HL-60/S4 treated with phorbol 12-myristate 13-acetate at 8.2 ng/mL for 4 days and 3 days (cell line): ENCODE measurements around the gene TKTL1.

Experiments used
- in situ Hi-C: fragments of 300-500 bp; cut with MboI; formaldehyde crosslinking; loops from 2 replicates; pipeline ENCODE4 v1.15.0; 2022; ENCODE audit warnings: low sequenced_read_pairs

Gene TKTL1

DNA sequence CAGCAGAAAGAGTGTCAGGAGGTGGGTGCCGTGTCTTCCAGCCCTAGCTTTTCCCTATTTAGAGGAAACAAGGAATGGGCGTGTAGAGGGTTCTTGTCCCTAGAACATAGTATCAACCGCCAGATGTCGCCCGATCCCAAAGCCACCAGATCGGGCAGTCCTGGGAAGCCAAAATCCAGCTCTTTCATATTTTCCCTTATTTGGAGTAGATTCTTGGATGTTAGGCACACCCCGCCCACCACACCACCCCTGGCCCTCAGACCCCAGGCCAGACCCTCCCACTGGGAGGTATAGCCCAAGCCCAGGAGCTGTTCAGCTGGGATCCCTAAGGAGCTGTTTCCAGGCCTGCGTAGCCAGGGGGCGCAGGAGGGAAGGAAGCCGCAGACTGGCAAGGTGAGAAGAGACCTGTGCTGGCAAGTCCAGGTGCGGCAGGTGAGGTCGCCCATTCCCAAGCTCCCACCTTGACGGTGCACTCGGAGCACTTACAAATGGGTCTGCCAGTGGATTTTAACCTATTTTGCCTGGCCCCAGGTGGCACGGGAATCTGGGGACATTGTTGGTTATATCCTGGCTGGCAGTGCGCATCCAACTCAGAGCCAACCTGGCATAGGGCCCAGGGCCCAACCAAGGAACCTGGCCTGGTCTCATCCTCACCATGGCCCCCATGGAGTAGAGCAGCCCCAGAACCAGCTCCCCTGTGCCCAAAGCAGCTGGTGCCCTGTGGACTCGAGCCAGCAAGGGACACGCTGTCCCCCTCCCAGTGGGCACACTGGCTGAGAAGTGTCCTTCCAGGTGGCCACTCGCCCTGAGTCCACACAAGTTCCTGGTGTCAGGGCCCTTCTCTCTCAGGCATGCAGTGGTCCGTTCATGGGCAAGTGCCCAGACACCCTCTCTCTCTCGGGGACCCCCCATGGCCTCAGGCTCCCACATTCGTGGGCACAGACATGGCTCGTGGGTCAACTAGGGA, 78.0 kb downstream of the TKTL1 start:
- in situ Hi-C loops, result no loop called here

DNA sequence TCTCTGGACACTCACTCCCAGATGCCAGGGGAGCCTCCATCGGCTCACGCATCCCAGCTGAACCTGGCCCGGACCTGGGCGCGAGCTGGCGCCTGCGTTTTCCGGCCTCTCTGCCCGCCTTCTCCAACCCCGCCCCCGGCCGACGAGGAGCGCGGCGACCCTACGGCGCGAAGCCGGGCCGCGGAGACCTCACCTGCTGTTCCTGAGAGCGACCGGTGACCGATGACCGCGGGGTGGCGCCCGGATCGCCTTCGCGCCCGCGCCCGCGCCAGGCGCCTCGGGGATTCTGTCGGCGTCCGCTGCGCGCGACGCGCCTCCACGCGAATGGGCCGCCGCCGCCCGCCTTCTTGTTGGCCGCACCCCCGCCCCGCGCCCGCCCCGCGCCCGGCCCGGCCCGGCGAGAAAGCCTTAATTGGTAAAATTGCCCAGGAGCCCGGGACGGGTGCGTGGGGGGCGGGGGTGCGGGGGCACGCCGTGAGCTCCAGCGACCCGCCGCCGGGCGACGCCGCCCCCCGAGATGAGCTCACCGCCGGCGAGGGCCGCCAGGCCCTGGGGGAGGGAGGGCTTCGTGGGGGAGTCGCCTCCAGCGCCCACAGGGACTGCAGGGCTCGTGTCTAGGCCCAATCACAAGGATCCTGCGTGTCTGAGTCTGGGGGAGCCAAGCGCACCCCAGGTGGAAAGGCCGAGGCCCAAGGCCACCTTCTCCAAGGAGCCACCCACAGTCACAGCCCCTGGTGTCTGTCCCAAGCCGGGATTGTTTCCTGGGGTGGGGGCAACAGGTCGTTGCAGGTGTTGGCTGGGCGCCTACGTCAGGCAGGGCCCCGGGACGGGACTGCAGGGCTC, 78.9 kb downstream of the TKTL1 start, which contains the start of gene FLNA:
Gene FLNA (minus strand): TSS at position 322 of the 843 bp plus-strand sequence. CDS start 3,389 bp downstream, outside the sequence.
- in situ Hi-C loops, result no loop called here

DNA sequence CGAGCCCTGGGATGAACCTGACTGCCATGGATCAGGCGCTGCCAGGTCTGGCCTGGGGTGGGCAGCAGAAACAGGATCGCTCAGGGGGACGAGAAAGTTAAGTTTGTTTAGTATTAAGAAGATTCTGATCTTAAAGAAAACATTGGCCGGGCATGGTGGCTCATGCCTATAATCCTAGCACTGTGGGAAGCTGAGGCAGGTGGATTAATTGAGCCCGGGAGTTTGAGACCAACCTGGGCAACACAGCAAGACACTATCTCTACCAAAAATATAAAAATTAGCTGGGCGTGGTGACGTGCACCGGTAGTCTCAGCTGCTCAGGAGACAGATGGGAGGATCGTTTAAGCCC, 79.5 kb downstream of the TKTL1 start:
- in situ Hi-C loops, result no loop called here

DNA sequence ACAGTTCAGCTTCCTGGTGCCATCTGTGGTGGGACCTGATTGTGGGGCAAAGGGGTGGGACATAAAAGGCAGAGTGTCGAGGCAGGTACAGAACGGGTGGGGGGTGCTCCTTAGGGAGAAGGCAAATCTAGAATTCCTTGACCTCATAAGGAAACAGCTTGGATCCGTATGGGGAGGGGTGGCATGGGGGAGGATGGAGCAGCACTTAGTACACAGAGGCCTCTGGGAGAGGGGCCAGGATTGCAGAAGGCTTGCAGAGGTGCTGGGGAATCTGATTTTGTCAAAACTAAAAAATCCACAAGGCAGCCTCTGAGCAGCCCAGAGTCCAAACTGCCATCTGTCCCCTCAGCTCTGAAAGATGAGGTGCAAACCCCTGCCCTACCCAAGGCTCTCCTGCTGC, 81.2 kb downstream of the TKTL1 start:
- in situ Hi-C loops, result no loop called here

DNA sequence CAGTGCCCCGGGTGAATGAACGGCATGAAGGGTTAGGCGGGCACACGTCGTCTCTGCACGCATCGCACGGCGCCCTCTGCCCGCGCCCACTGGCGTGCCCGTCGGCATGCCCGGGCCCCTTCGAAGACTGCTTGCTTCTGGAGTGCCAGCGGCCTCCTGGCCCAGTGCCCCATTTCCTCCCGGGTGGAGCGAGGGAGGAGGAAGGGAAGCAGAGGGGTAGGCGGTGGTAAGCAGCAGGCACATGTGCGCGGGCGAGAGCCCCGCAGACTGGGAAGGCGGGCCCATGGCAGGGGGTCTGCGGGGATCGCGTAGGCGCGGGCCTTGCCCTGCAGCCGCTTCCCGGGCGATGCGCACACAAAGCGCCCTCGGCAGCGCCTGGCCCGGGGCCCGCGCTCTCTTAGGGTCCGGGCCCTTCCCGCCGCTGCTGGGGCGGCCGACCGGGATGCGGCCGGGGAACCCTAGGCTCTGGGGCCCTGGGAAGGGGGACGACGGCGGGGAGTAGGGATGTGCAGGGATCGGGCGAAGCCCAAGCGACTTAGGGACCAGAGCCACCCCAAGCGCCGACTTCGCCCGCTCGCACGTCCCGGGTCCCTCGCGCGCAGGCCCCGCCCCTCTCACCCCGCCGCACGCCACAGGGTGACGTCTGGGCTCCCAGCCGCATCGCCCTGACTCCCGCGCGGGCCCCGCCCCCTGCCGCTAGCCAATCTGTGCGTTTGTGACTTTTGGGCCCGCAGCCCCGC, 82.6 kb downstream of the TKTL1 start:
- in situ Hi-C loops, result no loop called here

DNA sequence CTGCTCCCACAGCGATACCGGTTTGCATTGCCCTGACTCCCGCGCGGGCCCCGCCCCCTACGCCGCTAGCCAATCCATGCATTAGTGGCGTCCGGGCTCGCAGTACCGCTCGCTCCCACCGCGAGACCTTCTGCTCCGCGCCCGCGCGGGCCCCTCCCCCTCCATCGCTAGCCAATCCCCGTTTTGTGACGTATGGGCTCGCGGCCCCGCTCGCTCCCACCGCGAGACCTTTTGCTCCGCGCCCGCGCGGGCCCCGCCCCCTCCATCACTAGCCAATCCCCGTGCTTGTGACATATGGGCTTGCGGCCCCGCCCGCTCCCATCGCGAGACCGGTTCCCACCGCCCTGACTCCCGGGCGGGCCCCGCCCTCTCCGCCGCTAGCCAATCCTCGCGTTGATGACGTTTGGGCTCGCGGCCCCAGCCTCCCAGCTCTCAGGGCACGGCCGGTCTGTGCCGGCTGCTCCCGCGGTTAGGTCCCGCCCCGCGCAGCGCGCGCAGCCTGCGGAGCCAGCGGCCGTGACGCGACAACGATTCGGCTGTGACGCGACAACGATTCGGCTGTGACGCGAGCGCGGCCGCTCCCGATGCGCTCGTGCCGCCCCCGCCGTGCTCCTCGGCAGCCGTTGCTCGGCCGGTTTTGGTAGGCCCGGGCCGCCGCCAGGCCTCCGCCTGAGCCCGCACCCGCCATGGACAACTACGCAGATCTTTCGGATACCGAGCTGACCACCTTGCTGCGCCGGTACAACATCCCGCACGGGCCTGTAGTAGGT, 83.4 kb downstream of the TKTL1 start, which contains the start of gene EMD:
Gene EMD (plus strand): TSS at position 497 of the 770 bp plus-strand sequence. CDS start 190 bp downstream, at position 687.
- in situ Hi-C loops, result no loop called here

DNA sequence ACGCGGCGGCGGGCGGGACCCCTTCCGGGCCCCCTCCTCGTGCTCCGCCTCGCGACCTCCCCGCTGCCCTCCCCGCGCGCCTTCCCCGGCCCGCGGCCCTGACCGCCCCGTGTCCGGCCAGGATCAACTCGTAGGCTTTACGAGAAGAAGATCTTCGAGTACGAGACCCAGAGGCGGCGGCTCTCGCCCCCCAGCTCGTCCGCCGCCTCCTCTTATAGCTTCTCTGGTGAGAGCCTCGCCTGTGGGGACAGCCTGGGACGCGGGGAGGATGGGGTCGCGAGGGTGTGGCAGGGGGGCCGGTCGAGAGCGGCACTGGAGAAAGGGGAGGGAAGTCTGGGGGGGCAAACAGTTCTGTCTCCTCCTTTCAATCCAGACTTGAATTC, 84.0 kb downstream of the TKTL1 start:
- in situ Hi-C loops, result no loop called here
